ENCODE results near the gene NIF3L1.
"Not testable (repeated sequence)": the region's sequence is repeated elsewhere in the genome, so short reads cannot be mapped to it uniquely, and the experiment has no call there.

NIF3L1 gene

DNA sequence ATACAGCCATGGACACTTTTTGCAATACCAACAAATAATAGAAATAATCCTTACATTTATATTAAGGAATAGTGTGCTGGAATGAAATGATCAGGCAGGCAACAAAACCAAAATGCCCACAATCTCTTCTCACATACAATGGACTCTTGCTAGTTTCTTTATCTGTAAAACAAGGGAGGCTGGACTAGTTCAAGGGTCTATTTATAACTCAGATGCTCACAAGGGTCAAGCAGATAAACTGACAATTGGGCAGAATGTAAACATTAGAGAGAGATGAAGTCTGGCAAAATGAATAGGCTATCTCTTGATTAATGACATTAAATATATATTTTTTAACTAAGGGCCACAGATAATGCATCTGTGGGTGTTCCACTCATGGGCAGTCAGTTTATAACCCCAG is 11.7 kb upstream of the NIF3L1 start:
- no peak overlapping the region for H3K4me3 ChIP-seq (ENCODE audit: low read depth, low read length)
- TF ChIP-seq CTCF (IDR thresholded peaks at IDR 0.05; ENCODE audit: low read depth, low read length) = no peak

DNA sequence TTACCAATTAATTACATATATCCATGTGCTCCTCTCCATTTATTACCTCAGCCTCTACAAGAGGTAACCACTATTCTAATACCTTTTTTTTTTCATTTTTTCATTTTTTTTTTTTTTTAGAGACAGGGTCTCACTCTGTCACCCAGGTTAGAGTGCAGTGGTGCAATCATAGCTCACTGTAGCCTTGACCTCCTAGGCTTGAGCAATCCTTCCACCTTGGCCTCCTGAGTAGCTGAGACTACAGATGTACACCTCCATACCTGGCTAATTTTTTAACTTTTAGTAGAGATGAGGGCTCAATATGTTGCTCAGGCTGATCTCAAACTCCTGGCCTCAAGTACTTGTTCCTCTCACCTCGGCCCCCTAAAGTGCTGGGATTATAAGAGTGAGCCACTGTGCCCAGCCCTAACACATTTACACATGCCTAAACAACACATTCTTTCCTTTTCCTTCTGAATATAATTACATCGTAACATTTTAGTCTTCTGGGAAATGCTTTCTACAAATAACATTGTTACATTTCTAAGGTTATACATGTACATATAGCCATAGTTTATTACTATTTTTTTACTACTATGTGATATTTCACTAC is 10.8 kb upstream of the NIF3L1 start:
- TF ChIP-seq CTCF (IDR thresholded peaks at IDR 0.05; ENCODE audit: low read depth, low read length) = no peak

GRCh38 chr2:200881715-200882249 is 7.4 kb upstream of the NIF3L1 start:
- H3K4me3 ChIP-seq (ENCODE audit: low read depth, low read length) = not testable (repeated sequence)

More for the DNA sequence above, 10.8 kb upstream of the NIF3L1 start:
- H3K4me3 ChIP-seq (ENCODE audit: low read depth, low read length) = no peak overlapping the region

- no peak overlapping the region for H3K4me3 ChIP-seq (ENCODE audit: low read depth, low read length)
- no peak for TF ChIP-seq CTCF (IDR thresholded peaks at IDR 0.05; ENCODE audit: low read depth, low read length)
Measured at GRCh38 chr2:200899482-200899881, 10.3 kb downstream of the NIF3L1 start.

- peak; percentile 70 for TF ChIP-seq CTCF (IDR thresholded peaks at IDR 0.05; ENCODE audit: low read depth, low read length)
- no peak overlapping the region for H3K4me3 ChIP-seq (ENCODE audit: low read depth, low read length)
Measured at GRCh38 chr2:200901459-200902072, 12.4 kb downstream of the NIF3L1 start.

- H3K4me3 ChIP-seq (ENCODE audit: low read depth, low read length) = no peak overlapping the region
- peak; percentile 61 for TF ChIP-seq CTCF (IDR thresholded peaks at IDR 0.05; ENCODE audit: low read depth, low read length)
Measured at GRCh38 chr2:200905618-200906296, 16.6 kb downstream of the NIF3L1 start.

DNA sequence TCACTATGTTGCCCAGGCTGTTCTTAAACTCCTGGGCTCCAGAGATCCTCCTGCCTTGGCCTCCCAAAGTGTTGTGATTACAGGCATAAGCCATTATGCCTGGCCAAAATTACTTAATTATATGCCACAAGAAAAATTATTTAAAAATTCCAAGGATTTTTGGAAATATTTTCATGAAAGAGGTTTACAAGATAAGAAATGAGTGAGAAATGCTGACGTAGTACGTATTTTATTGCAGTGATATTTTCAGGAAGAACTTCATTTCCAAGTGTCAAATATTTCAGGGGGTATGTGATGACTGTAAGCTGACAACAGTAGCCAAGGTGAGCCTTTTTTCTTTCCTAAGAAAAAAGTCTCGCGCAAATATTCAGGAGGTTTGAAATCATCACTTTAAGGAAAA is 20.8 kb downstream of the NIF3L1 start:
- H3K4me3 ChIP-seq (ENCODE audit: low read depth, low read length) = no peak overlapping the region
- no peak for TF ChIP-seq CTCF (IDR thresholded peaks at IDR 0.05; ENCODE audit: low read depth, low read length)
